Measurements from ENCODE around the gene SCAF8.

Gene SCAF8

GRCh38 chr6:154745243-154745642, 12.0 kb downstream of the SCAF8 start:
- TF ChIP-seq CTCF (IDR thresholded peaks at IDR 0.05; ENCODE audit: low read depth, low read length, missing control alignments), result no peak
- no peak overlapping the region for H3K4me3 ChIP-seq (replicated peaks; ENCODE audit: low read depth, low read length)
- no peak for DNase-seq (ENCODE audit: extremely low read depth, low read depth)

- DNase-seq (ENCODE audit: extremely low read depth, low read depth), result no peak
- no peak for TF ChIP-seq CTCF (IDR thresholded peaks at IDR 0.05; ENCODE audit: low read depth, low read length, missing control alignments)
- H3K4me3 ChIP-seq (replicated peaks; ENCODE audit: low read depth, low read length), result no peak overlapping the region
Measured at GRCh38 chr6:154749341-154749740, 16.1 kb downstream of the SCAF8 start.

GRCh38 chr6:154751011-154751800, 18.0 kb downstream of the SCAF8 start:
- DNase-seq (ENCODE audit: extremely low read depth, low read depth), result no peak
- no peak for TF ChIP-seq CTCF (IDR thresholded peaks at IDR 0.05; ENCODE audit: low read depth, low read length, missing control alignments)
- no peak overlapping the region for H3K4me3 ChIP-seq (replicated peaks; ENCODE audit: low read depth, low read length)

- no peak for DNase-seq (ENCODE audit: extremely low read depth, low read depth)
- TF ChIP-seq CTCF (IDR thresholded peaks at IDR 0.05; ENCODE audit: low read depth, low read length, missing control alignments), result no peak
- no peak overlapping the region for H3K4me3 ChIP-seq (replicated peaks; ENCODE audit: low read depth, low read length)
Measured at GRCh38 chr6:154752022-154752421, 18.8 kb downstream of the SCAF8 start.

- no peak for TF ChIP-seq CTCF (IDR thresholded peaks at IDR 0.05; ENCODE audit: low read depth, low read length, missing control alignments)
- no peak for DNase-seq (ENCODE audit: extremely low read depth, low read depth)
Measured at GRCh38 chr6:154754152-154754551, 20.9 kb downstream of the SCAF8 start.

GRCh38 chr6:154757352-154758050, 24.3 kb downstream of the SCAF8 start:
- DNase-seq (ENCODE audit: extremely low read depth, low read depth), result no peak
- no peak overlapping the region for H3K4me3 ChIP-seq (replicated peaks; ENCODE audit: low read depth, low read length)
- TF ChIP-seq CTCF (IDR thresholded peaks at IDR 0.05; ENCODE audit: low read depth, low read length, missing control alignments), result no peak

More at GRCh38 chr6:154754152-154754551, 20.9 kb downstream of the SCAF8 start:
- no peak overlapping the region for H3K4me3 ChIP-seq (replicated peaks; ENCODE audit: low read depth, low read length)
